NOMO-1 treated with dmso at 0.1 percent for 144 hours (cell line): Measurements from ENCODE around the gene CHST8.
"Not testable (repeated sequence)": the region's sequence is repeated elsewhere in the genome, so short reads cannot be mapped to it uniquely, and the experiment has no call there.

Experiments
- DNase-seq: peaks from one replicate; lab custom pipeline; 2025; ENCODE audit not compliant: unreplicated experiment; lab: John Stamatoyannopoulos, UW

The CHST8 gene

GRCh38 chr19:33641261-33641660 is 19.5 kb downstream of the CHST8 start:
- no peak for DNase-seq

- DNase-seq = no peak
These were observed 20.3 kb downstream of the CHST8 start for GRCh38 chr19:33641956-33642498.

- DNase-seq = no peak
These were observed 22.6 kb downstream of the CHST8 start for GRCh38 chr19:33644284-33644836.

- DNase-seq = no peak
These were observed 24.6 kb downstream of the CHST8 start for GRCh38 chr19:33646306-33646705.

- DNase-seq = no peak
These were observed 25.4 kb downstream of the CHST8 start for GRCh38 chr19:33647146-33647545.

GRCh38 chr19:33649627-33650305 is 28.0 kb downstream of the CHST8 start:
- no peak for DNase-seq

- DNase-seq = no peak
These were observed 31.9 kb downstream of the CHST8 start for GRCh38 chr19:33653684-33654083.

- no peak for DNase-seq
These were observed 33.2 kb downstream of the CHST8 start for GRCh38 chr19:33654840-33655508.

- no peak for DNase-seq
These were observed 38.1 kb downstream of the CHST8 start for GRCh38 chr19:33659835-33660234.

- DNase-seq = no peak
These were observed 38.8 kb downstream of the CHST8 start for GRCh38 chr19:33660410-33661124.

GRCh38 chr19:33661336-33661735 is 39.6 kb downstream of the CHST8 start:
- DNase-seq = no peak

GRCh38 chr19:33662391-33663092 is 40.8 kb downstream of the CHST8 start:
- no peak for DNase-seq

GRCh38 chr19:33663316-33663715 is 41.6 kb downstream of the CHST8 start:
- DNase-seq = not testable (repeated sequence)

GRCh38 chr19:33664744-33665143 is 43.0 kb downstream of the CHST8 start:
- DNase-seq = no peak

- no peak for DNase-seq
These were observed 44.2 kb downstream of the CHST8 start for GRCh38 chr19:33665776-33666595.

GRCh38 chr19:33667141-33667650 is 45.4 kb downstream of the CHST8 start:
- DNase-seq = no peak

GRCh38 chr19:33667881-33668280 is 46.1 kb downstream of the CHST8 start:
- no peak for DNase-seq

- DNase-seq = no peak
These were observed 47.2 kb downstream of the CHST8 start for GRCh38 chr19:33668968-33669367.

- no peak for DNase-seq
These were observed 47.6 kb downstream of the CHST8 start for GRCh38 chr19:33669376-33669775.

- no peak for DNase-seq
These were observed 48.6 kb downstream of the CHST8 start for GRCh38 chr19:33670398-33670797.
